Right cardiac atrium (tissue), 5 donors: Measurements from ENCODE around the gene APAF1. TPM values are rescaled to one million over a fixed set of nuclear protein-coding genes. Genes with fewer than 3 reads are reported as not detected.

Source experiments
- ATAC-seq, 2 donors: fragments of 200-7000 bp; cut with Tn5 transposase; one replicate each; pipeline versions ENCODE4 v1.8.0 to v1.9.1; 2020; ENCODE audit warnings: moderate library complexity in 2 of 2, mild to moderate bottlenecking in 1 of 2
- DNase-seq, 3 donors: peaks; one replicate each; pipeline ENCODE4 v3.0.0-alpha.2; 2020
- H3K27ac ChIP-seq: one replicate; pipeline ENCODE4 v1.5.1; 2013; ENCODE audit warnings: mild to moderate bottlenecking, low read length, control low read depth, moderate library complexity
- H3K27me3 ChIP-seq: one replicate; pipeline ENCODE4 v1.6.1; 2013; ENCODE audit not compliant: control insufficient read depth, insufficient read depth
- H3K4me1 ChIP-seq: one replicate; pipeline ENCODE4 v1.6.1; 2013; ENCODE audit warnings: low read length; ENCODE audit not compliant: control insufficient read depth, insufficient read depth
- H3K4me3 ChIP-seq: one replicate; pipeline ENCODE4 v1.5.1; 2013; ENCODE audit warnings: low read length, control low read depth
- H3K9me3 ChIP-seq: one replicate; pipeline ENCODE4 v1.6.1; 2013; ENCODE audit warnings: low read length; ENCODE audit not compliant: control insufficient read depth
- WGBS: extraction: QIAGEN DNeasy Blood & Tissue Kit; methylation state at CpG from one replicate; pipeline ENCODE4 v1.1.7; 2013; 5-methylcytosine and 5-hydroxymethylcytosine counted together
- intact Hi-C, 4 donors: fragments of 100-400 bp; cut with DNase I; formaldehyde crosslinking; loops; one replicate each; pipeline versions ENCODE4 v1.11.0 to v1.14.0; 2022 to 2023
- polyA plus RNA-seq: library from polyadenylated mRNA; stranded (reverse); fragments of 200-250 nt; gene quantifications from one replicate; pipeline ENCODE4 v1.2.3, GENCODE V29; 2013
- total RNA-seq, 4 donors: library from RNA; stranded (reverse); fragmentation: NEBNext Ultra II Directional; extraction: Animal tissue kit (Norgen Biotek cat#: 25700); gene quantifications; one replicate each; pipeline ENCODE4 v1.2.1, GENCODE V29; 2021
- donor health status: healthy with polysubstance abuse.
- donor health status: DM: no; HTN: yes; CAD: no.
- donor health status: DM: no; HTN: no; CAD: no.
- donor health status: DM: no; HTN: yes; CAD: no; lungs with severe emphysema.
- donor health status: DM: yes; HTN: yes; CAD: no.

APAF1 gene
- total and polyA plus RNA-seq, 5 donors: 2.9 to 7.1 (median 4.3) TPM

DNA sequence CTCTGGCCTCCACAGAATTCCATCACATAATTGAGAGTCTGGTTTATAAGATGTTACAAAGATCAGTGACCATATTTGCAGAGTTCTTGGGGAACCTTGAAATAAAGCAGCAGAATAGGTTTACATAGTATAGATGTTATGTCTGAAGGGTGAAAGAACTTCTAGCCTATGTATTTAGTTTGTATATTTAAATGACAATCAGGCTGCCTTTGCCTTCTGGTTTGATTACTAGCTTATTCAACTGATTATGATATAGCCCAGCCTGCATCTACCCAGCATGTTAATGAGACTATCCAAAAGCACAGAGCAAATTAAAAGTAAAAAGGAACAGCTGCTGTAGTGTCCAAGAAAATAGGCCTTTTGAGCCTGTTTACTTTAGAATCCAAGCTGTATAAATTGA lies 85.3 kb downstream of the APAF1 start:
- Histone ChIP-seq H3K4me1 (no peaks in the 10 kb centered on the region), H3K9me3 (no peaks in the 10 kb centered on the region), H3K27me3 (no peaks in the 10 kb centered on the region), H3K27ac (no peak overlapping the region), H3K4me3 (no peak overlapping the region)
- DNase-seq: no peak
- no peak for ATAC-seq
- intact Hi-C loops: no loop called here

DNA sequence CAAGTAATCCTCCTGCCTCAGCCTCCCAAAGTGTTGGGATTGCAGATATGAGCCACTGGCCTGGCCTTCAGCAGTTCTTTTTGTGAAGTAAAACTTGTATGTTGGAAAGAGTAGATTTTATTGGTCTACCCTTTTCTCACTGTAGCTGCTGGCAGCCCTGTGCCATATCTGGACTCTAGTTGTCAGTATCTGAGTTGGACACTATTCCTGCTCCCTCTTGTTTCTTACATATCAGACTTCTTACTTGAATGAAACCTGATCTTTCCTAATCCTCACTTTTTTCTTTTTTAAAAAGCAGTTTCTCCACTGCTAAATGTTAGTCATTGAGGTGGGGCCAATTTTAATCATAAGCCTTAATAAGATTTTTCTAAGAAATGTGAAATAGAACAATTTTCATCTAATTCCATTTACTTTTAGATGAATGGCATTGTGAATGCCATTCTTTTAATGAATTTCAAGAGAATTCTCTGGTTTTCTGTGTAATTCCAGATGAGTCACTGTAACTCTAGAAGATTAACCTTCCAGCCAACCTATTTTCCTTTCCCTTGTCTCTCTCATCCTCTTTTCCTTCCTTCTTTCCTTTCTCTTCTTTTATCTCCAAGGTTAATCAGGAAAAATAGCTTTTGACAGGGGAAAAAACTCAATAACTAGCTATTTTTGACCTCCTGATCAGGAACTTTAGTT lies 88.7 kb downstream of the APAF1 start:
- intact Hi-C loops: no loop called here
- ATAC-seq (no peak), DNase-seq (no peak)
- Histone ChIP-seq H3K27me3 (no peaks in the 10 kb centered on the region), H3K4me3 (no peak overlapping the region), H3K27ac (no peak overlapping the region), H3K9me3 (no peaks in the 10 kb centered on the region), H3K4me1 (no peaks in the 10 kb centered on the region)

DNA sequence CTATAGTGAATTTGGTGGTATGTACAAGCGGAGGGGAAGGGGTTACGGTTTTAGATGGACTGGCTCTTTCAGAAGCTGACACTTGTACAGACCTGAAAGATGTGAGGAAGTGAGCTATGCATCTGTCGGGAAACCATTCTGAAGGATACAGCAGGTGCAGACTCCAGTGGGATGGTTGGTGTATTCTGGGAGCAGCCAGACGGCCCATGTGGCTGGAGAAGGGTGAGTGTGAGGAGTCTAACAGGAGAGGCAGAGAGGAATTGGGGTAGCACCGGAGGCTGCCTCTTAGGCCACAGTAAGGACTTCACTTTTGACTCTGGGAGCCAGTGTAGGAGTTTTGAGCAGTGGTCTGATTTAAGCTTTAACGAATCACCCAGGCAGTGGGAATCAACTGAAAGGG lies 90.7 kb downstream of the APAF1 start:
- no peak overlapping the region for H3K27ac ChIP-seq

DNA sequence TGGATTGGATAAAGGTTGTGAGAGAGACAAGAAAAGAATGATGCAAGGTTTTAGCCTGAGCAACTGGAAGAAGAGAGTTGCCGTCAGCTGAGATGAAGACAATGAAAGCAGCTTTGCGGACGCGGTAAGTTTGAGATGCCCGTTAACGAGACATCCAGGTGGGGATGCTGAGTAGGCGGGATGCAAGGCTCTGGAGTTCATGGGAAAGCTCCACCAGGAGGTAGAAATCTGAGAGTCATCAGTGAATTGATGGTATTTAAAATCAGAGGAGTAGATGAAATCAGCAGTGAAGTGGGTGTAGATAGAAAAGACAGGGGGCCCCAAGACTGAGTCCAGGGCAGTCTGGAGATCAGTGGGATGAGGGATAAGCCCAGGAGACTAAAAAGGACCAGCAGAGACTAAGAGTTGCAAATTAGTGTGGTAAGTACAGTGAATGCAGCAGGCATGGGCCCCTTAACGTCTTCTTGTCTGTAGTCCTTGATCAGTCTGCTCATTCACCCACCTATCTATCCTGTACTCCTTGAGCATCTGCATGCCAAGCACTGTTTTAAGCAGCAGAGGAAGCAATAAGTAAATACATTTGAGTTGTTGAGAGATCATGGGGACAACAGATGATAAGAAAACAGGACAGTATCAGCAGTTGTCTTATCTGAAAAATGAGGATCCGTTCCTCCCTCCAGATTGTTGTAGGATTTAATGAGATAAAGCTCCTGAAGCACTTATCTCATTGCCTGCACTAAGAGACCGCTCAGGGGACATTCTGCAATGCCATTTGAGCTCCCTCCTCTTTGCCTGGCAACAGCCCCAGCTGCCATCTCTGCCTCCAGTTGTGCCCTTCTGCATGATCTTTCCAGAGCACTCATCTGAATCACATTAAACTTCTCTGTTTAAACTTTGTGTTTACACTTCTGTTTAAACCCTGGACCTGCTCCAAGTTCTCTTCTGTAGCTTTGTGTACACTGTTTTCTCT lies 91.5 kb downstream of the APAF1 start:
- H3K4me3 ChIP-seq: no peak overlapping the region
- no peaks in the 10 kb centered on the region for H3K9me3 ChIP-seq
- WGBS: 81% methylated on average over 10 of the region's 10 CpGs
- H3K27me3 ChIP-seq: no peaks in the 10 kb centered on the region
- intact Hi-C loops: no loop called here
- DNase-seq (no peak), ATAC-seq (no peak)
- H3K27ac ChIP-seq: no peak overlapping the region
- H3K4me1 ChIP-seq: no peaks in the 10 kb centered on the region

More for the DNA sequence above, 90.7 kb downstream of the APAF1 start:
- H3K4me3 ChIP-seq: no peak overlapping the region
- no peaks in the 10 kb centered on the region for H3K27me3 ChIP-seq
- no peaks in the 10 kb centered on the region for H3K4me1 ChIP-seq
- 94% methylated on average over 6 of the region's 6 CpGs for WGBS
- H3K9me3 ChIP-seq: no peaks in the 10 kb centered on the region
- intact Hi-C loops: no loop called here
- ATAC-seq (no peak), DNase-seq (no peak)

DNA sequence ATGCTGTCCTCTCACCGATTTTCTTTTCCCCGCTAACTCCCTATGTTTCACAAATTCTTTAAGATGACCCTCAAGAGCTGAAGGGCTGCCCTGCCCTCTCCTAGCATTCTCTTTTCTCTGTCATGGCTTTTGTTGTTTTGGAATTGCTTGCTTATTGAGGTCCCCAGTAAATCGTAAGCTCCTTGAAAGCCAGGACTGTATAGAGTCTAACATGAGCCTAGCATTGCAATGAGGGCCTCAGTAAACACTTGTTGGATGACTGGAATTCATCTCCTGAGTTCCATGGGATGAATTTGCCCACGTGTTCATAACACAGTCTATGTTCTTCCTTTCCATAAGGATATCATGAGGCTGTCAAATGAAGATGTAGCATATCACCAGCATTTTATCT lies 92.2 kb downstream of the APAF1 start:
- Histone ChIP-seq H3K27ac (no peak overlapping the region), H3K27me3 (no peaks in the 10 kb centered on the region), H3K4me3 (no peak overlapping the region), H3K9me3 (no peaks in the 10 kb centered on the region), H3K4me1 (no peaks in the 10 kb centered on the region)
- ATAC-seq: no peak
- 80% methylated on average over 4 of the region's 4 CpGs for WGBS
- intact Hi-C loops: no loop called here
- no peak for DNase-seq

DNA sequence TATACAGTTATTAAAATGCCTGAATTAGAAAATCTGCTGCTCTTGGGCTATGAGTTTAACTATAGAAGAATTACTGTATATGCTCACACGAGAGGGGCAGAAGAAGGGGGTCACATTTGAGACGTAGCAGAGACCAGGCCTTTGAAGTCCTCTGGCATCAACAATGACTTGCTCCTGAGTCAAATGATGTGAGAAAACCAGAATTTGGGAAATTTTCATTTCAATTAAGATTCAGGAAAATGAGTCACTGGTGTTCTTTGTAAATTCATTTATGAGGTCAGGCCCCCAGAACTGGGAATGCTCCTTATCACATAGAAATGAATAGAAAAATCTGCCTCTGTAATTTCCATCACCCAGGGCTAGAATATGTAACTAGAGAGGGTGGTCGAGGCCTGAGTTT lies 92.9 kb downstream of the APAF1 start:
- intact Hi-C loops: no loop called here

DNA sequence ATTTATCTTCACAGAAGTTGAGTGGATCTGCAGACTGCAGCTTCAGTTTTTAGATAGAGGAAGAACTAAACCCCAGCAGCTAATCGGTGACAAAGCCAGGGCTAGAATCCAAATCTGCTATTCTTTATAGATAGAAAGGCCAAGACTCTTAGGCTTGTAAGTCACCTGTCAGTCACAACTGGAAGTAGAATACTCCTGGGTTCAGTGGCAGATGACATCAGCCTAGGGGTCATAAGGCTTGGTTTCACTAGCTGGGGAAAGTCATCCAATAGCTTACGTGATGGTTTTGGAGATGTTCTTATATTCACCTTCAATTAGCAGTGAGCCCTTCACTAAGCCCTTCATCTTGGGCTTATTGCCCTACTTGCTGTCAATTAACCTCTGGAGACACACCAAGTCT lies 93.4 kb downstream of the APAF1 start:
- WGBS: 68% methylated on average over 2 of the region's 2 CpGs
- intact Hi-C loops: no loop called here
- no peak for DNase-seq

More for the DNA sequence above, 92.9 kb downstream of the APAF1 start:
- Histone ChIP-seq H3K27ac (no peak overlapping the region), H3K4me3 (no peak overlapping the region), H3K9me3 (no peaks in the 10 kb centered on the region), H3K4me1 (no peaks in the 10 kb centered on the region), H3K27me3 (no peaks in the 10 kb centered on the region)
- no peak for ATAC-seq
- 75% methylated on average over 3 of the region's 3 CpGs for WGBS
- DNase-seq: no peak

DNA sequence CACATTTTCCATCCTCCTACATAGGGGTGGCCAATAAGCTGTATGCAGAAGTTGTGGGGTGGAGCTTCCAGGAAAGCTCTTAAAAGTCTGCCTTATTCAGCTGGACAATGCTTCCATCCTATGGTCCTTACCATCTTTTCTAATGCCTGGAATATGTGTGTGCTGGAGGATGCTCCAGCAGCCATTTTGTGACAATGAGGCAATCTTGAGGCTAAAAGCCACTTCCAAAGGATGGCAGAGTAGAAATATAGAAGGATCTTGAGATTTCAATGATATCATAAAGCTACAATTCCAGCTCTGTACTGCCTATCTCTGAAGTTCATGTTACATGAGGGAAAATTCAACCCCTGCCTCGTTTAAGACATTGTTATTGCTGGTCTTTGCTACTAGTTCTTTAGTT lies 95.7 kb downstream of the APAF1 start:
- 76% methylated on average over 1 of the region's 1 CpG for WGBS

More for the DNA sequence above, 93.4 kb downstream of the APAF1 start:
- ATAC-seq: no peak
- no peak overlapping the region for H3K27ac ChIP-seq
- no peaks in the 10 kb centered on the region for H3K9me3 ChIP-seq
- H3K4me1 ChIP-seq: no peaks in the 10 kb centered on the region
- H3K4me3 ChIP-seq: no peak overlapping the region
- no peaks in the 10 kb centered on the region for H3K27me3 ChIP-seq

DNA sequence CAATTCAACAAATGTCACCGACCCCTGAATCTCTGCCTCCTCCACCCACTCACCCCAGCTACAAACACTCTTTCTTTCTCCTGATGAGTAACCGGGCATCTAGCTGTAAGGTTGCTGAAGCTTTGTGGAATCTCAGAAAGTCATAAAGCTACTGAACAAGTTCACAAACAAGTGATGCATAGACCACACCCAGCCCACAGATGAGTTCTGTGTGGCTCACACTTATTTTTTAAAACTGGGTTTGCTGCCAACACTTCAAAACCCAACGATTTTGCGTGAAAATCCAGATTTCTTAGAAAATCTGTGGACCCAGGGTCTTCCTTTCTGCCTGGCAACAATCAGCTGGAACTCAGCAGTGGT lies 96.1 kb downstream of the APAF1 start:
- no peak for DNase-seq
- Histone ChIP-seq H3K4me3 (no peak overlapping the region), H3K27ac (no peak overlapping the region), H3K4me1 (no peaks in the 10 kb centered on the region), H3K27me3 (no peaks in the 10 kb centered on the region), H3K9me3 (no peaks in the 10 kb centered on the region)
- WGBS: 92% methylated on average over 4 of the region's 4 CpGs
- no peak for ATAC-seq
- intact Hi-C loops: no loop called here

More for the DNA sequence above, 95.7 kb downstream of the APAF1 start:
- H3K4me3 ChIP-seq: no peak overlapping the region
- no peaks in the 10 kb centered on the region for H3K4me1 ChIP-seq
- intact Hi-C loops: no loop called here
- H3K9me3 ChIP-seq: no peaks in the 10 kb centered on the region
- ATAC-seq (no peak), DNase-seq (no peak)
- no peaks in the 10 kb centered on the region for H3K27me3 ChIP-seq
- no peak overlapping the region for H3K27ac ChIP-seq

DNA sequence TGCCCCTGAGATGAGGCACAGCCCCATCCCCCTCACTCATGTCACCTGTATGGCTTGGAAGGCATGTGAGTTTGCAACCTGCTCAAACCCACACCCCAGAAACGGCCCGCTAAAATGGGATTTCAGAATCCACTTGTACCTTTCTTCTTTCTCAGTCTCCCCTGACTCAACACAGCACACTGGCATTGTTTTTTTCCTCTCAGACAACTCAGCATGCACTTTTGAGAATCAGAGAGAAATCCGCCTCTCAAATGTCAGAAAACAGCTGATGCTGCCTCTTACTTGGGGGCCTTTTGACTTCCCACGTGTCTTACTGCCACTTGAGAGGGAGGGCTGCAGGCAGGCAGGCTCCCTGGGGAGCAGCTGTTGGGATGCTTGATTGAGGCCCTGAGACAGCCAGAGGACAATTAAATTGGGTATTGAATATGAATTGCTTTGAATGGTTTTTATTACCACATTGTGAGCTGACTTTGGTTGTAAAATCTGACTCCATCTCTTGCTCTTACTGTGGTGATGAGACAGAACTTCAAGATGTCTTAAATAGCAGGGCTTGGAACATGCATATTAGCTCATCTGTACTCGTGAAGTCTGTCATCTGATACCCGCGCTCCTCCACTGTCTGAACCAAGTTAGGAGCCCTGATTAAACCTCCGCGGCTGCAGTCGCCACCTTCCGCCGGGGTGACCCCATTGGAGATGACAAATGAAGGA lies 96.6 kb downstream of the APAF1 start:
- ATAC-seq: no peak
- 61% methylated on average over 12 of the region's 12 CpGs for WGBS
- Histone ChIP-seq H3K27ac (no peak overlapping the region), H3K9me3 (no peaks in the 10 kb centered on the region), H3K4me1 (no peaks in the 10 kb centered on the region), H3K4me3 (no peak overlapping the region), H3K27me3 (no peaks in the 10 kb centered on the region)
- DNase-seq: no peak
- intact Hi-C loops: no loop called here

DNA sequence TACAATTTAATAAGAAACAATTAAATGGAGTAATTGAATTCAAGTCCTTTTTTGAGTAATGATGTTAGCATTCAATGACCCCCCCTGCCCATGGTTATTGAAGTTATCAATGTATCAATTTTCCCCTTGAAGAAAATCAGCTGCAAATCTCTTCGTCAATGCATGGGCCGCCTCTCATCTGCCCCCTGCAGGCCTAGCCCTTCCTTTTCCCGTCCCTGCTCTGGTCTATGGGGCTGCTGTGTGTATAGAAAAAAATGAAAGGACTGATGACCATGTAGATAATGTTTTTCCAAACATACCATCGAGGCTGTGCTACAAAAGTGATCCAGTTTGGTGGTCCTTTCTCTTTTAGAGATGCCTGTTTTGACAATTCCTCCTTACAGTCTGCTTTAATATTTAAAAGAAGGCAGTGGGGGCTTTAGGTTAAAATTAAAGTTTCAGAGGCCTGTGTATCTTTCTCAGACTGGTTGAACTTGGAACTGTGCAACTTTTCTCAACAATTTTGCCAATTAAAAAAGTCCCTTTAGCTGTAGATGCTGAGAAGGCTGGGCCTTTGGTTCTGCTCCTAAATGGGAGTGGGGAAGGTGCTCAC lies 98.4 kb downstream of the APAF1 start:
- no peak overlapping the region for H3K27ac ChIP-seq
- DNase-seq (no peak), ATAC-seq (no peak)
- H3K9me3 ChIP-seq: no peaks in the 10 kb centered on the region
- H3K4me1 ChIP-seq: no peaks in the 10 kb centered on the region
- 50% methylated on average over 4 of the region's 4 CpGs for WGBS
- no peaks in the 10 kb centered on the region for H3K27me3 ChIP-seq
- intact Hi-C loops: no loop called here
- no peak overlapping the region for H3K4me3 ChIP-seq
